Measurements from ENCODE around the gene KCNB1. TPM values are rescaled to one million over a fixed set of nuclear protein-coding genes. Genes with fewer than 3 reads are reported as not detected.
"Not testable (repeated sequence)": the region's sequence is repeated elsewhere in the genome, so short reads cannot be mapped to it uniquely, and the experiment has no call there.

The KCNB1 gene
- total RNA-seq, 1 donor from 2014 or later, result under 0.01 TPM

GRCh38 chr20:49411221-49411925 lies 71.1 kb downstream of the KCNB1 start:
- DNase-seq (ENCODE audit: low read depth, low spot score), result no peak

- DNase-seq (ENCODE audit: low read depth, low spot score), result not testable (repeated sequence)
Observed at GRCh38 chr20:49409975-49410621, 72.4 kb downstream of the KCNB1 start.

DNA sequence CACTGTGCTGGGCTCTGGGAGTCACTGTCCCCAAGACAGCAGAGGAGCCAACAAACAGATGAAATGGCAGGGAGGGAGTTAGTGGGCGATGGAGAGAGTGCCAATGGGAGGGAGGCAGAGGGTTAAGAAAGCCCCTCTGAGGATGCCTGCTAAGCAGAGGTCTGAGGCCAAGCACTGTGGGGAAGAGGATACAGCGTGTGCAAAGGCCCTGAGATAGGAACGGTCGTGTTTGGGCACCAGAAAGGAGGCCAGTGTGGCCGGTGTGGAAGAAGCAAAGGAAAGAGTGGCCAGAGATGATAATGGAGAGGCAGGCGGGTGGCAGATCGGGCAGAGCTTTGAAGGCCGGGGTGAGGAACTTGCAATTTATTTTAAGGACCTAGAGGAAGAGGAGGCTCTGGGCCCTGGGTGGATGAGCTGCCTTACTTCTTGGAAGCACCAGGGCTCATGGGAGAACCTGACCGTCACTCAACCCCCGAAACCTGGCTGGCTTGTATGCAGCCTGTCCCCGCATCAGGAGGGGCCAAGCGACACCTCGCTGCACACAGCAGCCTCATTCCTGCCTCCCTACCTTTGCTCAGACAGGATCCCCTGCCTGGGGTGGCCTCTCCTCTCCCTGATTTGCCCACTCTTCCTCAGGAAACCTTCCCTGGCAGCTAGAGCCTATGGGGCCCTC lies 73.0 kb downstream of the KCNB1 start:
- no peak for DNase-seq (ENCODE audit: low read depth, low spot score)

GRCh38 chr20:49408509-49409104 lies 73.9 kb downstream of the KCNB1 start:
- no peak for DNase-seq (ENCODE audit: low read depth, low spot score)

DNA sequence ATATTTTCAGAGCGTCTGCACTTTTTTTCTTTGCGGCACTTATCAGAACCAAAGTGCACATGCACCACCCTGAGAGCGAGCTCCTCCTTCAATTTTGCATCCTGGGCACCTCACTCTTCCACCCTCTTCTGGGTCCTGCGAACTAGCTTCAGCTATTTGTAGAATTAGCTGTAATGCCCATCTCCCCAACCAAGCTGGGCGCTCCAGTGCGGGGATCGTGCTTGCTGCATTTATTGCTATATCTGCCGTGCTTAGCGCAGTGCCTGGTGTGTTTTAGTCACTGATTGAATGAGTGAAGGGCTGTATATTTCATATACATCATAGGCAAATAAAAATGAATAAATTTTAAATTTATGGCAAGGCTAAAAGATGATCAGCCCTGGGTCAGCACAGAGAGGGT lies 75.8 kb downstream of the KCNB1 start:
- no peak for DNase-seq (ENCODE audit: low read depth, low spot score)

DNA sequence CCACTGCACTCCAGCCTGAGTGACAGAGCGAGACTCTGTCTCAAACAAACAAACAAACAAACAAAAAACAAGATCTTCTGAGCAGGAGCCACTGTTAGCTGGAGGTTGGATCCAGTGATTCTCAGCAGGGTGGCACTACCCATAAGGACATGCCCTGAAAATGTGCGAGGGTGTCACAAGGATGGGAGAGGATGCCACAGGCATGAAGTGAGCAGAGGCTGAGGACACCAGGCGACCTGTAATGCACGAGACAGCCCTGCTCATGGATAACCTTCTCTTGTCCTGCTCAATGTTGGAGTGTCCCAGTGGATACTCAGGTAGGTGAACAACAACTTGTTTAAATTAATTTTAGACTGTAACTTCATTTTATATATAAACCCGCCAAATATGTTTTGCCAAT lies 76.8 kb downstream of the KCNB1 start:
- DNase-seq (ENCODE audit: low read depth, low spot score), result no peak

DNA sequence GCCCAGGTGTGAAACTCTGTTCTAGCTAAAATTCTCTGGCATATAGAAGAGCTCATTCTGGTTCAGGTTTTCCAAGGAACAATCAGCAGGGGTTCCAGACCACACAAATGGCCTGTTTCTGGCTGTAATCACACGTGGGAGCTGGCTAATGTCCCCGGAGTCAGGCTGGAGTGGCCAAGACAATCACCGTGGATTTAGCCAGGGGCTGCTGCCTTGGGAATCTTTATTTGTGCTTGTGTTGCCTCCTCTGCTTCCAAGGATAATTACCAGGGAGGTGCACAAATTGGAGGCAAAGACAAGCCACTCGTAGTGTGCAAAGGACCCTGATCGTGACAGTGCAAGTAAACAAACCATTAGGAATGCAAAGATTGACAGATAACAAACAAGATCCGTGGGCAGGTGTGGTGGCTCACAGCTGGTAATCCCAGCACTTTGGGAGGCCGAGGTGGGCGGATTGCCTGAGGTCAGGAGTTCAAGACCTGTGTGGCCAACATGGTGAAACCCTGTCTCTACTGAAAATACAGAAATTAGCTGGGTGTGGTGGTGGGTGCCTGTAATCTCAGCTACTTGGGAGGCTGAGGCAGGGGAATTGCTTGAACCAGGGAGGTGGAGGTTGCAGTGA lies 77.3 kb downstream of the KCNB1 start:
- DNase-seq (ENCODE audit: low read depth, low spot score), result no peak

GRCh38 chr20:49404461-49404860 lies 78.0 kb downstream of the KCNB1 start:
- DNase-seq (ENCODE audit: low read depth, low spot score), result no peak

- no peak for DNase-seq (ENCODE audit: low read depth, low spot score)
Observed at GRCh38 chr20:49403911-49404310, 78.6 kb downstream of the KCNB1 start.

DNA sequence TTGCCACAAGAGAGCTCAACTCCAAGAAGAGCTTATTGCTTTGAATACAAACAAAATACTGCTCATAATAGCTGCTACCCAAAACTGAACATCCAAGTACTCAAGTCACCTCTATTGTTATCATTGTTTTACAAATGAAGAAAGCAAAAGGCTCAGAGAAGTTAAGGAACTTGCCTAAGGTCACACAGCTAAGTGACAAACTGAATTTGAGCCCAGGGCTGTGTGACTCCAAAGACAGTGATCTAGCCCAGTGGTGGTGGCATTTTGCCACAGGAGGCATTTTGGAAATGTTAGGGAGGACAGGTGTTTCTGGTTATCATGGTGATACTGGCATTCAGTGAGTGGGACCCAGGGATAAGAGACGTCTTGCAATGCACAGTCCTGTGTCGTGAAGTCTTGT lies 79.5 kb downstream of the KCNB1 start:
- no peak for DNase-seq (ENCODE audit: low read depth, low spot score)

- no peak for DNase-seq (ENCODE audit: low read depth, low spot score)
Observed at GRCh38 chr20:49400904-49401303, 81.6 kb downstream of the KCNB1 start.

- no peak for DNase-seq (ENCODE audit: low read depth, low spot score)
Observed at GRCh38 chr20:49400410-49400809, 82.1 kb downstream of the KCNB1 start.

DNA sequence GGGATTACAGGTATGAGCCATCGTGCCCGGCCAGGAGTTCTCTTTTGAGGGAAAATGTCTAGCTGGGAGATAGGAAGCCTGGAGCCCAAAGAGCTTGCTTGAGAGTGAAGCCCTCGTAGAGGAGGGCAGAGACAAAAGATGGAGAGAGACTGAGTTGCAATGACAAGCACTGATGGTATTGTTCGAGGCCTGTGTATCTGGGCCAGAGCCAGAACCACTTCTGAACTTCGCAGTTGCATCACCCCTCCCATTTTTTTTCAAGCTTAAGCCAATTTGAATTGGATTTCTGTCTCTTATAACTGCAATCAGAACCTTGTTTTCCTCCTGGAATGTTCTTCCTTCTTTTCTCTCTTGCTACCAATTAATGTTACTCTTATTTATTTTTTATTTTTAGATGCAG lies 83.1 kb downstream of the KCNB1 start:
- DNase-seq (ENCODE audit: low read depth, low spot score), result no peak

DNA sequence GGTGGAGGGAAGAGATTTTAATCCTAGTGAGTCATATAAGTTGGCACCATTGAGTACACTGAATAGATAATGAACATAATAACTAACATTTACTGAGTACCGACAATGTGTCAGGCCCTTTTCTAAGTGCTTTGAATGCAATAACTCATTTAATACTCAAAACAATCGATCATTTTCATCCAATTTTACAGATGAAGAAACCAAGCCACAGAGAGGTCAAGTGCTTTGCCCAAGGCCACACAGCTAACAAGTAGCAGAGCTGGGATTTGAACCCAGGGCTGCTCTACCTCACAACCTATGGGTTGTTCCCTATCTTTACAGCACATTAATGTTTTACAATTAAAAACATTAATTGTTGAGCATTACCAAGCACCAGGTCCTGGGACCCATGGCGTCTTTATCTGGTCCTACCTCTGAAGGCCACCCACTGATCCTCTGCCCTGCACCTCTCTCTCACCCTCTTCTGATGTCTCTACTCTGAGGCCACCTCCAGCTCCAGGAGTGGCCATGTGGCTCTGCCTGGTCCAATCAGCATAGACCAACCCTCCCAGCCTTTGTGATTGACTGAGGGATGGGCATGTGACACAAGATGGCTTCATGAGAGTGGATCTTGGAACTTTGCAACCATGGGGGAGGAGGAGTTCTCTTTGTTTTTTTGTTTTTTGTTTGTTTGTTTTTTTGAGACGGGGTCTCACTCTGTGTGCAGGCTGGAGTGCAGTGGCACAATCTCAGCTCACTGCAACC lies 83.9 kb downstream of the KCNB1 start:
- no peak for DNase-seq (ENCODE audit: low read depth, low spot score)

DNA sequence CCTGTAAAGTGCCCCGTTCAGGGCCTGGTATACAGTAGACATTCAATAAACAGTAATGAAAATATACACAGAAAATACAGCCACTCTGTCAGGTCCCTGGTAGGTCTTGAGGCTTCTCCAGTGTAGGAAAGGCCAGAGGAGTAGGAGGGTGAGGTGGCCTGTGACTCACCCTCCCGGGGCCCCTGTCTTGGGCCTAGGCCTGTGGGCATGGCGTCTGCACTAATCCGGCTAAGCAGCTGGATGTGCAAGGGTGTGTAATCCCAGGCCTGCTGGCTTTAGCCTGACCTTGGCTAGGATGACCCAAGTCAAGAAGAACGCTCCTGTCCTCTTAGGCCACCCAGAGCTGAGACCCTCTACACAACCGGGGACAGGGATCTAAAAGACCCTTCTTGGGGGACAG lies 84.9 kb downstream of the KCNB1 start:
- DNase-seq (ENCODE audit: low read depth, low spot score), result no peak

- no peak for DNase-seq (ENCODE audit: low read depth, low spot score)
Observed at GRCh38 chr20:49396230-49396629, 86.2 kb downstream of the KCNB1 start.

- no peak for DNase-seq (ENCODE audit: low read depth, low spot score)
Observed at GRCh38 chr20:49395659-49396058, 86.8 kb downstream of the KCNB1 start.

GRCh38 chr20:49395183-49395582 lies 87.3 kb downstream of the KCNB1 start:
- no peak for DNase-seq (ENCODE audit: low read depth, low spot score)

DNA sequence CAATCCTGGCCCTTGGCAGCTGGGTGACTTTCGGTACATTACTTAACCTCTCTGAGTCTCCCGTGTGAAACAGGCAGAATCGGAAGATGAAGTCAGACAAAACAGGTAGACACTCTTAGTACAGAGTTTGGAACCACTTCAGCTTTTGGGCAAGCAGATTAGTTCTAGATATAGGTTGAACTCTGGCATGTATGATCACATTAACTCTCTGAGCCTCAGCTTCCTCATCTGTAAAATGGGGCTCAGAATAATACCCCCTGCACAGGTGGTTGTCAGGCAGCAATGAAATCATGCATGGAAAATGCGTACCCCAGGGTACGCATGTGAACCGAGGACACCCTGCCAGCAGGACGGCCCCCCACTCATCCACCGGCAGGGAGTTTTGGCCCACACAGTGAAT lies 87.7 kb downstream of the KCNB1 start:
- DNase-seq (ENCODE audit: low read depth, low spot score), result no peak

GRCh38 chr20:49394264-49394663 lies 88.2 kb downstream of the KCNB1 start:
- no peak for DNase-seq (ENCODE audit: low read depth, low spot score)

DNA sequence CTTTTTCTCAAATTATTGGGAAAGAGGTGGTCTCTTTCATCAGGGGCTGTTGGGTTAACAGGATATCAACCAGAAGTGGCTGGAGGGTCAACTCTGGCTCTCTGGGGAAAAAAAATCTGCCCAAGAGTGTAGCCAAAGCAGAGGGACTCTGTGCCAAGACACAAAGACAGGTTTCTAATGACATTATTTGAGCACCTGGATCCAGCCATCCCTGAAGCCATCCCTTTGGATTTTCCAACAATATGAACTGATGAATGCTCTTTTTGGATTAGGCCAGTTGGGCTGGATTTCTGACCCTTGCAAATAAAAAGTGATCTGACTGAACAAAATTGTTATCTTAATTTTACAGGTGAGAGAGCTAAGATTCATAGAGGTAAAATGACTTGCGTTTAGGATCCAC lies 88.7 kb downstream of the KCNB1 start:
- DNase-seq (ENCODE audit: low read depth, low spot score), result no peak

Measured in pulmonary artery endothelial cell (primary cell).